GM23338 (cell line): Measurements from ENCODE around the gene UGT2A1. TPM values are rescaled to one million over a fixed set of nuclear protein-coding genes. Genes with fewer than 3 reads are reported as not detected.

Experiments
- ATAC-seq: fragments of 200-7000 bp; cut with Tn5 transposase; 3 replicates; pipeline ENCODE4 v1.9.1; 2020
- DNase-seq: peaks from one replicate; pipeline ENCODE4 v3.0.0-alpha.2; 2015; ENCODE audit warnings: low spot score
- H2AFZ ChIP-seq: fragments of 200-600 bp; sonication (generic); 2 replicates; pipeline ENCODE4 v1.8.0; 2016; ENCODE audit warnings: antibody characterized with exemption, mild to moderate bottlenecking, moderate library complexity
- H3F3A ChIP-seq: fragments of 200-600 bp; sonication (generic); replicated peaks from 2 replicates; pipeline ENCODE4 v1.8.0; 2017; ENCODE audit warnings: antibody characterized with exemption, mixed run types, low read depth
- H3K27ac ChIP-seq: fragments of 200-600 bp; sonication (generic); 2 replicates; pipeline ENCODE4 v1.6.1; 2016; ENCODE audit warnings: low read depth
- H3K27me3 ChIP-seq: fragments of 200-600 bp; sonication (generic); 2 replicates; pipeline ENCODE4 v1.8.0; 2016; ENCODE audit warnings: mild to moderate bottlenecking, mixed run types, moderate library complexity; ENCODE audit not compliant: insufficient read depth
- H3K36me3 ChIP-seq: fragments of 200-600 bp; sonication (generic); 2 replicates; pipeline ENCODE4 v1.8.0; 2016; ENCODE audit warnings: mild to moderate bottlenecking; ENCODE audit not compliant: insufficient read depth
- H3K4me1 ChIP-seq: fragments of 200-600 bp; sonication (generic); 2 replicates; pipeline ENCODE4 v1.8.0; 2016; ENCODE audit warnings: mild to moderate bottlenecking, moderate library complexity; ENCODE audit not compliant: insufficient read depth
- H3K4me2 ChIP-seq: fragments of 200-600 bp; sonication (generic); 2 replicates; pipeline ENCODE4 v1.7.1; 2017; ENCODE audit warnings: mixed run types
- H3K4me3 ChIP-seq: fragments of 200-600 bp; sonication (generic); 2 replicates; pipeline ENCODE4 v1.6.1; 2016; ENCODE audit warnings: mixed run types
- H3K79me2 ChIP-seq: fragments of 200-600 bp; sonication (generic); replicated peaks from 2 replicates; pipeline ENCODE4 v1.8.0; 2017; ENCODE audit warnings: mild to moderate bottlenecking; ENCODE audit not compliant: insufficient read depth
- H3K9me2 ChIP-seq: fragments of 200-600 bp; sonication (generic); 2 replicates; pipeline ENCODE4 v1.8.0; 2017; ENCODE audit not compliant: insufficient read depth
- H4K20me1 ChIP-seq: fragments of 200-600 bp; sonication (generic); replicated peaks from 2 replicates; pipeline ENCODE4 v1.8.0; 2017; ENCODE audit warnings: mild to moderate bottlenecking; ENCODE audit not compliant: insufficient read depth
- H3K27ac Mint-ChIP-seq: 2 replicates; pipeline ENCODE4 v1.8.0; 2020; ENCODE audit warnings: inconsistent platforms, mild to moderate bottlenecking, moderate library complexity, mixed read lengths
- H3K27me3 Mint-ChIP-seq: 3 replicates; pipeline ENCODE4 v1.8.0; 2022; ENCODE audit warnings: low read depth, mild to moderate bottlenecking, moderate library complexity, mixed read lengths, inconsistent platforms; ENCODE audit not compliant: insufficient read depth, poor library complexity
- H3K36me3 Mint-ChIP-seq: 3 replicates; pipeline ENCODE4 v1.8.0; 2021; ENCODE audit warnings: low read depth, mild to moderate bottlenecking, inconsistent platforms, moderate library complexity, mixed read lengths
- H3K4me1 Mint-ChIP-seq: 3 replicates; pipeline ENCODE4 v1.8.0; 2020; ENCODE audit warnings: mild to moderate bottlenecking, inconsistent platforms, mixed read lengths
- H3K4me3 Mint-ChIP-seq: 3 replicates; pipeline ENCODE4 v1.8.0; 2021; ENCODE audit warnings: moderate library complexity, mild to moderate bottlenecking, inconsistent platforms, mixed read lengths
- H3K9me3 Mint-ChIP-seq: 3 replicates; pipeline ENCODE4 v1.8.0; 2020; ENCODE audit warnings: moderate library complexity, mild to moderate bottlenecking, inconsistent platforms, mixed read lengths
- CREB1 ChIP-seq: fragments of 250-450 bp; sonication (Bioruptor Pico); IDR thresholded peaks from 2 replicates; pipeline ENCODE4 v1.5.0; 2020; ENCODE audit warnings: low read depth, mild to moderate bottlenecking, moderate library complexity
- EZH2 ChIP-seq: fragments of 200-600 bp; sonication (generic); IDR thresholded peaks from one replicate; pipeline ENCODE4 v1.8.0; 2017; ENCODE audit warnings: antibody characterized with exemption, mild to moderate bottlenecking, low read depth; ENCODE audit not compliant: unreplicated experiment
- EZH2phosphoT487 ChIP-seq: fragments of 200-600 bp; sonication (generic); IDR thresholded peaks from one replicate; pipeline ENCODE4 v1.8.1; 2018; ENCODE audit warnings: antibody characterized with exemption; ENCODE audit not compliant: unreplicated experiment
- JUNB ChIP-seq: IDR thresholded peaks from one replicate; pipeline ENCODE4 v1.6.1; 2016; ENCODE audit warnings: antibody characterized with exemption; ENCODE audit not compliant: unreplicated experiment
- NANOG ChIP-seq: IDR thresholded peaks from 2 replicates; pipeline ENCODE4 v1.6.1; 2016; ENCODE audit warnings: antibody characterized with exemption, borderline replicate concordance
- POLR2AphosphoS5 ChIP-seq: IDR thresholded peaks from 2 replicates; pipeline ENCODE4 v1.6.1; 2016; ENCODE audit warnings: antibody characterized with exemption, low read depth
- STAT1 ChIP-seq: IDR thresholded peaks from one replicate; pipeline ENCODE4 v1.6.1; 2016; ENCODE audit warnings: antibody characterized with exemption; ENCODE audit not compliant: unreplicated experiment
- ZNF114 ChIP-seq: fragments of 250-450 bp; sonication (Bioruptor Pico); IDR thresholded peaks from 2 replicates; pipeline ENCODE4 v1.5.0; 2020; ENCODE audit warnings: mild to moderate bottlenecking, moderate library complexity
- ZNF331 ChIP-seq: fragments of 250-450 bp; sonication (Bioruptor Pico); IDR thresholded peaks from 2 replicates; pipeline ENCODE4 v1.5.0; 2020; ENCODE audit warnings: low read depth, mild to moderate bottlenecking, moderate library complexity
- polyA plus RNA-seq: library from polyadenylated mRNA; unstranded; fragments of >200 nt; fragmentation: Nextera tagmentation; extraction: Ambion mirVana; gene quantifications from 2 replicates; pipeline ENCODE4 v1.2.1, GENCODE V29; 2016
- total RNA-seq: library from RNA; depleted of rRNA; stranded (reverse); fragments of >200 nt; shearing (Covaris generic); gene quantifications from 2 replicates; pipeline ENCODE4 v1.2.3, GENCODE V29; 2014
- TF ChIP-seq, protein P1 (sequence below): IDR thresholded peaks from 2 replicates; pipeline ENCODE4 v1.6.1; 2016; ENCODE audit warnings: antibody characterized with exemption
- TF ChIP-seq, protein P2 (sequence below), 2 experiments: fragments of 200-600 bp in 1 of 2; sonication (generic) in 1 of 2; conservative IDR thresholded peaks; 2 replicates each; pipeline versions ENCODE4 v1.5.1 to v1.6.1; 2016 to 2017; ENCODE audit warnings: antibody characterized with exemption in 2 of 2, low read depth in 2 of 2, mild to moderate bottlenecking in 2 of 2, moderate library complexity in 1 of 2
- TF ChIP-seq, protein P3 (sequence below): fragments of 250-450 bp; sonication (Bioruptor Pico); IDR thresholded peaks from 2 replicates; pipeline ENCODE4 v1.5.0; 2020; ENCODE audit warnings: mild to moderate bottlenecking, moderate library complexity
- TF ChIP-seq, protein P4 (sequence below): IDR thresholded peaks from one replicate; pipeline ENCODE4 v1.6.1; 2018; ENCODE audit warnings: antibody characterized with exemption; ENCODE audit not compliant: unreplicated experiment

The UGT2A1 gene
- total and polyA plus RNA-seq, 2 experiments from 2014 or later = not detected

DNA sequence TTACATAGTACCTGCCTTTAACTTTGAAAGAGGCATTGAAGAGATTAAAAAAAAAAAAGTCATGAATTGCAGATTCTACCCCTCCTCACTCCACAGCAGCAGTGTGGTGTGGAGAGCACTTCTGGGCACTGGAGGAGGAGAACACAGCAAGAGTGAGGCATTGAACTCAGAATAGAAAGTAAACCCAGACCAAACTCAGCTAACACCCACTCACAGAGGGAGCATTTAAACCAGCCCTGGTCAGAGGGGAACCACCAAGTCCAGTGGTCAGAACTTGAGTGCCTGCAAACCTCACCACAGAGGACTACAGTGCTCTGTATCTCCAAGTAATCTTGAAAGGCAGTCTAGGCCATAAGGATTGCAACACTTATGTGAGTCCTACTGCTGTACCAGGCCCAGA is 15.6 kb upstream of the UGT2A1 start:
- Mint-ChIP-seq H3K4me1 (no peaks in the 10 kb centered on the region), H3K27me3 (peaks cover 2% of the 10 kb centered on the region), H3K27ac (no peak overlapping the region), H3K9me3 (peaks cover 4% of the 10 kb centered on the region), H3K4me3 (no peak overlapping the region), H3K36me3 (peaks cover 4% of the 10 kb centered on the region; the same call in 1 of the 3 replicates)
- Histone ChIP-seq H3K36me3 (no peaks in the 10 kb centered on the region), H3K27ac (no peak overlapping the region), H3K27me3 (no peaks in the 10 kb centered on the region), H3K4me1 (no peaks in the 10 kb centered on the region), H2AFZ (no peak overlapping the region), H3K9me2 (0 out of 2 replicates have a peak, but pooled peaks cover 3% of the 10 kb centered on the region), H3K79me2 (no peaks in the 10 kb centered on the region), H3K4me3 (no peak overlapping the region), H4K20me1 (no peaks in the 10 kb centered on the region), H3F3A (no peaks in the 10 kb centered on the region), H3K4me2 (no peak overlapping the region)
- ATAC-seq (no peak), DNase-seq (no peak)
- TF ChIP-seq, protein P1, sequence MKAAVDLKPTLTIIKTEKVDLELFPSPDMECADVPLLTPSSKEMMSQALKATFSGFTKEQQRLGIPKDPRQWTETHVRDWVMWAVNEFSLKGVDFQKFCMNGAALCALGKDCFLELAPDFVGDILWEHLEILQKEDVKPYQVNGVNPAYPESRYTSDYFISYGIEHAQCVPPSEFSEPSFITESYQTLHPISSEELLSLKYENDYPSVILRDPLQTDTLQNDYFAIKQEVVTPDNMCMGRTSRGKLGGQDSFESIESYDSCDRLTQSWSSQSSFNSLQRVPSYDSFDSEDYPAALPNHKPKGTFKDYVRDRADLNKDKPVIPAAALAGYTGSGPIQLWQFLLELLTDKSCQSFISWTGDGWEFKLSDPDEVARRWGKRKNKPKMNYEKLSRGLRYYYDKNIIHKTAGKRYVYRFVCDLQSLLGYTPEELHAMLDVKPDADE = no peak
- TF ChIP-seq ZNF114 = no peak
- TF ChIP-seq, protein P2, sequence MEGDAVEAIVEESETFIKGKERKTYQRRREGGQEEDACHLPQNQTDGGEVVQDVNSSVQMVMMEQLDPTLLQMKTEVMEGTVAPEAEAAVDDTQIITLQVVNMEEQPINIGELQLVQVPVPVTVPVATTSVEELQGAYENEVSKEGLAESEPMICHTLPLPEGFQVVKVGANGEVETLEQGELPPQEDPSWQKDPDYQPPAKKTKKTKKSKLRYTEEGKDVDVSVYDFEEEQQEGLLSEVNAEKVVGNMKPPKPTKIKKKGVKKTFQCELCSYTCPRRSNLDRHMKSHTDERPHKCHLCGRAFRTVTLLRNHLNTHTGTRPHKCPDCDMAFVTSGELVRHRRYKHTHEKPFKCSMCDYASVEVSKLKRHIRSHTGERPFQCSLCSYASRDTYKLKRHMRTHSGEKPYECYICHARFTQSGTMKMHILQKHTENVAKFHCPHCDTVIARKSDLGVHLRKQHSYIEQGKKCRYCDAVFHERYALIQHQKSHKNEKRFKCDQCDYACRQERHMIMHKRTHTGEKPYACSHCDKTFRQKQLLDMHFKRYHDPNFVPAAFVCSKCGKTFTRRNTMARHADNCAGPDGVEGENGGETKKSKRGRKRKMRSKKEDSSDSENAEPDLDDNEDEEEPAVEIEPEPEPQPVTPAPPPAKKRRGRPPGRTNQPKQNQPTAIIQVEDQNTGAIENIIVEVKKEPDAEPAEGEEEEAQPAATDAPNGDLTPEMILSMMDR (conservative IDR thresholded peaks at IDR 0.05; ENCODE audit: low read depth in 2 of 2) = no peak
- TF ChIP-seq JUNB = no peak
- TF ChIP-seq STAT1 = no peak
- no peak for TF ChIP-seq EZH2phosphoT487
- TF ChIP-seq, protein P3, sequence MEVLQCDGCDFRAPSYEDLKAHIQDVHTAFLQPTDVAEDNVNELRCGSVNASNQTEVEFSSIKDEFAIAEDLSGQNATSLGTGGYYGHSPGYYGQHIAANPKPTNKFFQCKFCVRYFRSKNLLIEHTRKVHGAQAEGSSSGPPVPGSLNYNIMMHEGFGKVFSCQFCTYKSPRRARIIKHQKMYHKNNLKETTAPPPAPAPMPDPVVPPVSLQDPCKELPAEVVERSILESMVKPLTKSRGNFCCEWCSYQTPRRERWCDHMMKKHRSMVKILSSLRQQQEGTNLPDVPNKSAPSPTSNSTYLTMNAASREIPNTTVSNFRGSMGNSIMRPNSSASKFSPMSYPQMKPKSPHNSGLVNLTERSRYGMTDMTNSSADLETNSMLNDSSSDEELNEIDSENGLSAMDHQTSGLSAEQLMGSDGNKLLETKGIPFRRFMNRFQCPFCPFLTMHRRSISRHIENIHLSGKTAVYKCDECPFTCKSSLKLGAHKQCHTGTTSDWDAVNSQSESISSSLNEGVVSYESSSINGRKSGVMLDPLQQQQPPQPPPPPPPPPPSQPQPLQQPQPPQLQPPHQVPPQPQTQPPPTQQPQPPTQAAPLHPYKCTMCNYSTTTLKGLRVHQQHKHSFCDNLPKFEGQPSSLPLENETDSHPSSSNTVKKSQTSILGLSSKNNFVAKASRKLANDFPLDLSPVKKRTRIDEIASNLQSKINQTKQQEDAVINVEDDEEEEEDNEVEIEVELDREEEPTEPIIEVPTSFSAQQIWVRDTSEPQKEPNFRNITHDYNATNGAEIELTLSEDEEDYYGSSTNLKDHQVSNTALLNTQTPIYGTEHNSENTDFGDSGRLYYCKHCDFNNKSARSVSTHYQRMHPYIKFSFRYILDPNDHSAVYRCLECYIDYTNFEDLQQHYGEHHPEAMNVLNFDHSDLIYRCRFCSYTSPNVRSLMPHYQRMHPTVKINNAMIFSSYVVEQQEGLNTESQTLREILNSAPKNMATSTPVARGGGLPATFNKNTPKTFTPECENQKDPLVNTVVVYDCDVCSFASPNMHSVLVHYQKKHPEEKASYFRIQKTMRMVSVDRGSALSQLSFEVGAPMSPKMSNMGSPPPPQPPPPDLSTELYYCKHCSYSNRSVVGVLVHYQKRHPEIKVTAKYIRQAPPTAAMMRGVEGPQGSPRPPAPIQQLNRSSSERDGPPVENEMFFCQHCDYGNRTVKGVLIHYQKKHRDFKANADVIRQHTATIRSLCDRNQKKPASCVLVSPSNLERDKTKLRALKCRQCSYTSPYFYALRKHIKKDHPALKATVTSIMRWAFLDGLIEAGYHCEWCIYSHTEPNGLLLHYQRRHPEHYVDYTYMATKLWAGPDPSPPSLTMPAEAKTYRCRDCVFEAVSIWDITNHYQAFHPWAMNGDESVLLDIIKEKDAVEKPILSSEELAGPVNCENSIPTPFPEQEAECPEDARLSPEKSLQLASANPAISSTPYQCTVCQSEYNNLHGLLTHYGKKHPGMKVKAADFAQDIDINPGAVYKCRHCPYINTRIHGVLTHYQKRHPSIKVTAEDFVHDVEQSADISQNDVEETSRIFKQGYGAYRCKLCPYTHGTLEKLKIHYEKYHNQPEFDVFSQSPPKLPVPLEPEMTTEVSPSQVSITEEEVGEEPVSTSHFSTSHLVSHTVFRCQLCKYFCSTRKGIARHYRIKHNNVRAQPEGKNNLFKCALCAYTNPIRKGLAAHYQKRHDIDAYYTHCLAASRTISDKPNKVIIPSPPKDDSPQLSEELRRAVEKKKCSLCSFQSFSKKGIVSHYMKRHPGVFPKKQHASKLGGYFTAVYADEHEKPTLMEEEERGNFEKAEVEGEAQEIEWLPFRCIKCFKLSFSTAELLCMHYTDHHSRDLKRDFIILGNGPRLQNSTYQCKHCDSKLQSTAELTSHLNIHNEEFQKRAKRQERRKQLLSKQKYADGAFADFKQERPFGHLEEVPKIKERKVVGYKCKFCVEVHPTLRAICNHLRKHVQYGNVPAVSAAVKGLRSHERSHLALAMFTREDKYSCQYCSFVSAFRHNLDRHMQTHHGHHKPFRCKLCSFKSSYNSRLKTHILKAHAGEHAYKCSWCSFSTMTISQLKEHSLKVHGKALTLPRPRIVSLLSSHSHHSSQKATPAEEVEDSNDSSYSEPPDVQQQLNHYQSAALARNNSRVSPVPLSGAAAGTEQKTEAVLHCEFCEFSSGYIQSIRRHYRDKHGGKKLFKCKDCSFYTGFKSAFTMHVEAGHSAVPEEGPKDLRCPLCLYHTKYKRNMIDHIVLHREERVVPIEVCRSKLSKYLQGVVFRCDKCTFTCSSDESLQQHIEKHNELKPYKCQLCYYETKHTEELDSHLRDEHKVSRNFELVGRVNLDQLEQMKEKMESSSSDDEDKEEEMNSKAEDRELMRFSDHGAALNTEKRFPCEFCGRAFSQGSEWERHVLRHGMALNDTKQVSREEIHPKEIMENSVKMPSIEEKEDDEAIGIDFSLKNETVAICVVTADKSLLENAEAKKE = no peak
- no peak for TF ChIP-seq POLR2AphosphoS5
- no peak for TF ChIP-seq ZNF331 (CRISPR knock-in tag)
- no peak for TF ChIP-seq CREB1 (CRISPR knock-in tag)
- no peak for TF ChIP-seq NANOG
- TF ChIP-seq EZH2 = no peak
- TF ChIP-seq, protein P4, sequence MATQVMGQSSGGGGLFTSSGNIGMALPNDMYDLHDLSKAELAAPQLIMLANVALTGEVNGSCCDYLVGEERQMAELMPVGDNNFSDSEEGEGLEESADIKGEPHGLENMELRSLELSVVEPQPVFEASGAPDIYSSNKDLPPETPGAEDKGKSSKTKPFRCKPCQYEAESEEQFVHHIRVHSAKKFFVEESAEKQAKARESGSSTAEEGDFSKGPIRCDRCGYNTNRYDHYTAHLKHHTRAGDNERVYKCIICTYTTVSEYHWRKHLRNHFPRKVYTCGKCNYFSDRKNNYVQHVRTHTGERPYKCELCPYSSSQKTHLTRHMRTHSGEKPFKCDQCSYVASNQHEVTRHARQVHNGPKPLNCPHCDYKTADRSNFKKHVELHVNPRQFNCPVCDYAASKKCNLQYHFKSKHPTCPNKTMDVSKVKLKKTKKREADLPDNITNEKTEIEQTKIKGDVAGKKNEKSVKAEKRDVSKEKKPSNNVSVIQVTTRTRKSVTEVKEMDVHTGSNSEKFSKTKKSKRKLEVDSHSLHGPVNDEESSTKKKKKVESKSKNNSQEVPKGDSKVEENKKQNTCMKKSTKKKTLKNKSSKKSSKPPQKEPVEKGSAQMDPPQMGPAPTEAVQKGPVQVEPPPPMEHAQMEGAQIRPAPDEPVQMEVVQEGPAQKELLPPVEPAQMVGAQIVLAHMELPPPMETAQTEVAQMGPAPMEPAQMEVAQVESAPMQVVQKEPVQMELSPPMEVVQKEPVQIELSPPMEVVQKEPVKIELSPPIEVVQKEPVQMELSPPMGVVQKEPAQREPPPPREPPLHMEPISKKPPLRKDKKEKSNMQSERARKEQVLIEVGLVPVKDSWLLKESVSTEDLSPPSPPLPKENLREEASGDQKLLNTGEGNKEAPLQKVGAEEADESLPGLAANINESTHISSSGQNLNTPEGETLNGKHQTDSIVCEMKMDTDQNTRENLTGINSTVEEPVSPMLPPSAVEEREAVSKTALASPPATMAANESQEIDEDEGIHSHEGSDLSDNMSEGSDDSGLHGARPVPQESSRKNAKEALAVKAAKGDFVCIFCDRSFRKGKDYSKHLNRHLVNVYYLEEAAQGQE = no peak
